Karpas-422 (cell line): ENCODE measurements around the gene CTU2. TPM values are rescaled to one million over a fixed set of nuclear protein-coding genes. Genes with fewer than 3 reads are reported as not detected.

ENCODE experiments used
- DNase-seq: peaks from one replicate; pipeline ENCODE4 v3.0.0-alpha.2; 2015
- H2AFZ ChIP-seq: fragments of 200-600 bp; sonication (generic); 2 replicates; pipeline ENCODE4 v1.6.1; 2014; ENCODE audit warnings: antibody characterized with exemption, low read length, mixed read lengths
- H3K27ac ChIP-seq: fragments of 200-600 bp; sonication (generic); 2 replicates; pipeline ENCODE4 v1.5.1; 2014; ENCODE audit warnings: mild to moderate bottlenecking, low read length, moderate library complexity
- H3K27me3 ChIP-seq: fragments of 200-600 bp; sonication (generic); 2 replicates; pipeline ENCODE4 v1.6.1; 2014; ENCODE audit warnings: low read length, mixed read lengths
- H3K36me3 ChIP-seq: fragments of 200-600 bp; sonication (generic); 2 replicates; pipeline ENCODE4 v1.6.1; 2014; ENCODE audit warnings: low read length, mixed read lengths; ENCODE audit not compliant: insufficient read depth
- H3K4me1 ChIP-seq: fragments of 200-600 bp; sonication (generic); 2 replicates; pipeline ENCODE4 v1.6.1; 2014; ENCODE audit warnings: mild to moderate bottlenecking, low read length, mixed read lengths
- H3K4me2 ChIP-seq: fragments of 200-600 bp; sonication (generic); 2 replicates; pipeline ENCODE4 v1.6.1; 2014; ENCODE audit warnings: low read length, low read depth, mild to moderate bottlenecking; ENCODE audit not compliant: poor library complexity, severe bottlenecking
- H3K4me3 ChIP-seq: fragments of 200-600 bp; sonication (generic); 2 replicates; pipeline ENCODE4 v1.5.1; 2014; ENCODE audit warnings: mild to moderate bottlenecking, antibody characterized with exemption, low read length, mixed read lengths
- H3K79me2 ChIP-seq: fragments of 200-600 bp; sonication (generic); 2 replicates; pipeline ENCODE4 v1.6.1; 2014; ENCODE audit warnings: mild to moderate bottlenecking, low read length, mixed read lengths
- H3K9ac ChIP-seq: fragments of 200-600 bp; sonication (generic); 2 replicates; pipeline ENCODE4 v1.6.0; 2014; ENCODE audit warnings: low read length
- H3K9me2 ChIP-seq: fragments of 200-600 bp; sonication (generic), shearing (Covaris generic); replicated peaks from 2 replicates; pipeline ENCODE4 v1.6.0; 2014; ENCODE audit warnings: mild to moderate bottlenecking, low read length, moderate library complexity; ENCODE audit not compliant: insufficient read depth
- H3K9me3 ChIP-seq: fragments of 300-700, 200-600 bp; sonication (generic); 2 replicates; pipeline ENCODE4 v1.6.1; 2014; ENCODE audit warnings: low read length, mixed read lengths
- H4K20me1 ChIP-seq: fragments of 200-600 bp; sonication (generic); 2 replicates; pipeline ENCODE4 v1.6.1; 2014; ENCODE audit warnings: mild to moderate bottlenecking, antibody characterized with exemption, low read length, low read depth; ENCODE audit not compliant: insufficient read depth
- total RNA-seq: library from RNA; depleted of rRNA; stranded (reverse); fragments of >200 nt; shearing (Covaris generic); gene quantifications from 2 replicates; pipeline ENCODE4 v1.2.3, GENCODE V29; 2014; ENCODE audit warnings: low replicate concordance

Gene CTU2
- total RNA-seq, 1 experiment from 2014 or later = 11.3 TPM

- Histone ChIP-seq H3K79me2 (no peaks in the 10 kb centered on the region), H3K4me3 (no peak overlapping the region), H3K27me3 (no peaks in the 10 kb centered on the region), H2AFZ (no peak overlapping the region), H3K9me3 (no peaks in the 10 kb centered on the region), H3K4me2 (no peak overlapping the region), H3K27ac (no peak overlapping the region), H3K4me1 (peaks cover 8% of the 10 kb centered on the region; the same call in 1 of the 2 replicates), H3K9ac (no peak overlapping the region), H3K36me3 (no peaks in the 10 kb centered on the region), H4K20me1 (no peaks in the 10 kb centered on the region), H3K9me2 (no peaks in the 10 kb centered on the region)
- no peak for DNase-seq
Measured at GRCh38 chr16:88723507-88723887, 17.2 kb downstream of the CTU2 start.

- H3K9me2 ChIP-seq = no peaks in the 10 kb centered on the region
- H3K9me3 ChIP-seq = no peaks in the 10 kb centered on the region
- DNase-seq = no peak
- H4K20me1 ChIP-seq = no peaks in the 10 kb centered on the region
- no peaks in the 10 kb centered on the region for H3K36me3 ChIP-seq
- H3K4me3 ChIP-seq = no peak overlapping the region
- no peak overlapping the region for H3K27ac ChIP-seq
- H3K4me2 ChIP-seq = no peak overlapping the region
- H3K9ac ChIP-seq = no peak overlapping the region
- H2AFZ ChIP-seq = no peak overlapping the region
- H3K27me3 ChIP-seq = no peaks in the 10 kb centered on the region
- peaks cover 8% of the 10 kb centered on the region; the same call in 1 of the 2 replicates for H3K4me1 ChIP-seq
- no peaks in the 10 kb centered on the region for H3K79me2 ChIP-seq
Measured at GRCh38 chr16:88723911-88724310, 17.6 kb downstream of the CTU2 start.

GRCh38 chr16:88724855-88725555, 18.7 kb downstream of the CTU2 start:
- 0 out of 2 replicates have a peak overlapping the region, but pooled peaks have one; percentile 14 for H3K9ac ChIP-seq
- H4K20me1 ChIP-seq = no peaks in the 10 kb centered on the region
- peak overlapping the region; percentile 22 for H3K4me2 ChIP-seq
- H3K9me2 ChIP-seq = no peaks in the 10 kb centered on the region
- H2AFZ ChIP-seq = no peak overlapping the region
- no peaks in the 10 kb centered on the region for H3K27me3 ChIP-seq
- H3K4me3 ChIP-seq = no peak overlapping the region
- no peaks in the 10 kb centered on the region for H3K79me2 ChIP-seq
- H3K36me3 ChIP-seq = no peaks in the 10 kb centered on the region
- no peak for DNase-seq
- H3K9me3 ChIP-seq = no peaks in the 10 kb centered on the region
- H3K4me1 ChIP-seq = peaks cover 8% of the 10 kb centered on the region; the same call in 1 of the 2 replicates
- no peak overlapping the region for H3K27ac ChIP-seq

GRCh38 chr16:88725609-88726407, 19.5 kb downstream of the CTU2 start:
- H3K79me2 ChIP-seq = no peaks in the 10 kb centered on the region
- no peak overlapping the region for H3K4me2 ChIP-seq
- H3K9me3 ChIP-seq = no peaks in the 10 kb centered on the region
- no peaks in the 10 kb centered on the region for H4K20me1 ChIP-seq
- H3K27ac ChIP-seq = no peak overlapping the region
- H3K4me1 ChIP-seq = peaks cover 8% of the 10 kb centered on the region; the same call in 1 of the 2 replicates
- peak; percentile 53 for DNase-seq
- no peak overlapping the region for H3K4me3 ChIP-seq
- no peak overlapping the region for H3K9ac ChIP-seq
- H2AFZ ChIP-seq = no peak overlapping the region
- no peaks in the 10 kb centered on the region for H3K9me2 ChIP-seq
- H3K27me3 ChIP-seq = no peaks in the 10 kb centered on the region
- no peaks in the 10 kb centered on the region for H3K36me3 ChIP-seq

GRCh38 chr16:88726408-88726749, 20.1 kb downstream of the CTU2 start:
- Histone ChIP-seq H3K36me3 (no peaks in the 10 kb centered on the region), H3K4me3 (no peak overlapping the region), H3K4me2 (no peak overlapping the region), H4K20me1 (no peaks in the 10 kb centered on the region), H2AFZ (no peak overlapping the region), H3K9me2 (no peaks in the 10 kb centered on the region), H3K79me2 (no peaks in the 10 kb centered on the region), H3K27ac (no peak overlapping the region), H3K9ac (no peak overlapping the region), H3K4me1 (peaks cover 8% of the 10 kb centered on the region; the same call in 1 of the 2 replicates), H3K27me3 (no peaks in the 10 kb centered on the region), H3K9me3 (no peaks in the 10 kb centered on the region)
- no peak for DNase-seq

- no peak for DNase-seq
- Histone ChIP-seq H3K4me3 (no peak overlapping the region), H3K4me2 (no peak overlapping the region), H3K4me1 (peaks cover 8% of the 10 kb centered on the region; the same call in 1 of the 2 replicates), H3K9me2 (no peaks in the 10 kb centered on the region), H3K79me2 (no peaks in the 10 kb centered on the region), H3K36me3 (no peaks in the 10 kb centered on the region), H3K9me3 (no peaks in the 10 kb centered on the region), H2AFZ (no peak overlapping the region), H3K9ac (no peak overlapping the region), H3K27ac (no peak overlapping the region), H3K27me3 (no peaks in the 10 kb centered on the region), H4K20me1 (no peaks in the 10 kb centered on the region)
Measured at GRCh38 chr16:88726981-88727380, 20.7 kb downstream of the CTU2 start.

GRCh38 chr16:88727871-88728270, 21.6 kb downstream of the CTU2 start:
- no peaks in the 10 kb centered on the region for H4K20me1 ChIP-seq
- H3K36me3 ChIP-seq = no peaks in the 10 kb centered on the region
- no peaks in the 10 kb centered on the region for H3K9me2 ChIP-seq
- H3K4me2 ChIP-seq = no peak overlapping the region
- H3K79me2 ChIP-seq = no peaks in the 10 kb centered on the region
- no peak overlapping the region for H3K9ac ChIP-seq
- no peaks in the 10 kb centered on the region for H3K9me3 ChIP-seq
- H2AFZ ChIP-seq = no peak overlapping the region
- DNase-seq = no peak
- H3K27me3 ChIP-seq = no peaks in the 10 kb centered on the region
- H3K4me3 ChIP-seq = no peak overlapping the region
- no peak overlapping the region for H3K27ac ChIP-seq
- peaks cover 8% of the 10 kb centered on the region; the same call in 1 of the 2 replicates for H3K4me1 ChIP-seq
